NCI-H226 (cell line): Measurements from ENCODE around the gene COX11.

Source experiments
- DNase-seq: peaks from one replicate; pipeline ENCODE4 v3.0.0-alpha.2; 2015

Gene COX11, protein sequence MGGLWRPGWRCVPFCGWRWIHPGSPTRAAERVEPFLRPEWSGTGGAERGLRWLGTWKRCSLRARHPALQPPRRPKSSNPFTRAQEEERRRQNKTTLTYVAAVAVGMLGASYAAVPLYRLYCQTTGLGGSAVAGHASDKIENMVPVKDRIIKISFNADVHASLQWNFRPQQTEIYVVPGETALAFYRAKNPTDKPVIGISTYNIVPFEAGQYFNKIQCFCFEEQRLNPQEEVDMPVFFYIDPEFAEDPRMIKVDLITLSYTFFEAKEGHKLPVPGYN

GRCh38 chr17:54968262-54968987, at the start of gene COX11, which contains the start of gene STXBP4:
Gene COX11 (minus strand): TSS chr17:54968654. CDS start chr17:54968646, 8 bp downstream.
Gene STXBP4 (plus strand): TSS chr17:54968765. CDS start chr17:54986220, 17,455 bp downstream.
- peak; percentile 95 for DNase-seq

GRCh38 chr17:55005520-55005919, 37.1 kb upstream of the COX11 start:
- peak; percentile 7 for DNase-seq

DNA sequence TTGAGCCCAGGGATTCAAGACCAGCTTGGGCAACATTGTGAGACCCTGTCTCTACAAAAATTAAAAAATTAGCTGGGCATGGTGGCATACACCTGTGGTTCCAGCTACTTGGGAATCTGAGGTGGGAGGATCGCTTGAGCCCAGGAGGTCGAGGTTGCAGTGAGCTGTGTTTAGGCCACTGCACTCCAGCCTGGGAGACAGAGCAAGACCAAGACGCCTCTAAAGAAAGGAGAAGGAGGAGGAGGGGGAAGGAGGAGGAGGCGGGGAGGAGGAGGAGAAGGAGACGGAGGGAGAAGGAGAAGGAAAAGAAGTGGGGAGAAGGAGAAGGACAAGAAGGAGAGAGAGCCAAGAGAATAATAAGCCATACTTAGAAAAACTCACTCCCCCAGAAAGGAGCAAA, 36.0 kb upstream of the COX11 start:
- no peak for DNase-seq

GRCh38 chr17:55002458-55002857, 34.0 kb upstream of the COX11 start:
- no peak for DNase-seq

GRCh38 chr17:54996441-54996840, 28.0 kb upstream of the COX11 start:
- no peak for DNase-seq

DNA sequence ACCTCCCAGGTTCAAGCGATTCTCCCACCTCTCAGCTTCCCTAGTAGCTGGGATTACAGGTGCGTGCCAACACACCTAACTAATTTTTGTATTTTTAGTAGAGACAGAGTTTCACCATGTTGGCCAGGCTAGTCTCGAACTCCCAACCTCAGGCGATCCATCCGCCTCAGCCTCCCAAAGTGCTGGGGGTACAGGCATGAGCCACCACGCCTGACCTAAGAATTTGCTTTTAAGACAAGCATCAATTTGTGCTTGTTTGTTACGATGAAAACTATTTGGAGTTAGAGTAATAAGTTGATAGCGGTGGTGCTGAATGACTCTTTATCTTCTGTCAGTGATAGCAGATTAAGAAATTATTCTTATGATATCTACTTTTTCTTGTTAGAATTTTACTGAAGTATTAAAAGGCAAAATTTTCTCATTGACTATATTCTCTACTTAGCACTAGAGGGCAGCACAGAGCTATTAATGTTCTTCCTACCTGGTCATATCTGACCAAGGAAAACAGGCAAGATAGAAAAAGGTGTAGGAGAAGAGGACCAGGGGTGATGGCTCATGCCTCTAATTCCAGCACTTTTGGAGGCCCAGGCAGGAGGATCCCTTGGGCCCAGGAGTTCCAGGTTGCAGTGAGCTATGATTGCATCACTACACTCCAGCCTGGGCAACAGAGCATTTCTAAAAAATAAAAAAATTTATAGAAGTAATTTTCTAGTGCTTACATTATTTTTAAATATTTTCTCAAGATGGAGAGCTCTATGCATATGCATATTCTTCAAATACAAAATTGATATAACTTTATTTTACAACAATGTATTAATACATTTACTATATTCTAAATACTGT, 24.6 kb upstream of the COX11 start:
- peak; percentile 11 for DNase-seq

DNA sequence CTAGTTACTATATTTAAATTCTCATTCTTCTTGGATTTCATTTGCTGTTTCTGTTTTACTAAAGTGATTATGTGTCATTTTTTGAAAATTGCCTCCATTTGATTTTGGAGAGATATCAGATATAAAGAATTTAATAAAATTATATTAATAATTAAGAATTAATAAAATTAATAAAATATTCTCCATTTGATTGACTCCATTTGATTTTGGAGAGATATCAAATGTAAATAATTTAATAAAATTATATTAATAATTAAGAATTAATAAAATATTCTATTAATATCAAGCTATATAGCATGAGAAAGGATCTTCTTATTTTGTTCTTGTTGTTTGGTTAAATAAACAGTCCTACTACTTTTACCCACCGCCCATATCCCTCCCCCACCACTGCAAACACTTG, 23.1 kb upstream of the COX11 start:
- no peak for DNase-seq

DNA sequence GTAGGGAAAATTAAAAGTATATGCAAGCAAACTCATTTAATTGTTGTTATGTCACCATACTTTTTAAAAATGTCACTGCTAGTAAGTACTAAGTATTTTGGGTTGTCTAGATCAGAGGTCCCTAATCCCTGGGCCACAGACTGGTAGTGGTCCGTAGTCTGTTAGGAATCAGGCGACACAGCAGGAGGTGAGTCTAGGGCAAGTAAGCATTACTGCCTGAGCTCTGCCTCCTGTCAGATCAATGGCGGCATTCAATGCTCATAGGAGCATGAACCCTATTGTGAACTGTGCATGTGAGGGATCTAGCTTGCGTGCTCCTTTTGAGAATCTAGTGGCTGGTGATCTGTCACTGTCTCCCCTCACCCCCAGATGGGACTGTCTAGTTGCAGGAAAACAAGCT, 21.7 kb upstream of the COX11 start:
- no peak for DNase-seq

DNA sequence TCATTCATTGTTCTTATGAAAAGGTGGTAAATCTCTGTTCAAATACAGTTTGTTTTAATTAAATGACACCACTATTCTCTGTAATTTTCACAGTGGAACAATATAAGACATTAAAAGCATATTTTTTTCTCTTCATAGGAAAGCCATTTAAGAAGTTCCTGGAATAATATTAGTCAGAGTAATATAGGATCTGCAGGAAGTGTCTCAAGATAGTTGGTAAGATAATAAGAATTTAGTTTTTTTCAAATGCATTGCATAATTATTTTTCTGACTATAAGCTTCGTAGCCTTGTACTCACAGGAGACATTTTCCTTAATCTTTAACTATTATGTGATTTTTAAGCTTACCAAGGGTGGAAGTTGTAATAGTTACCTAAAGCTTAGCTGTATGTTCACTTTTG, 17.0 kb upstream of the COX11 start:
- no peak for DNase-seq

DNA sequence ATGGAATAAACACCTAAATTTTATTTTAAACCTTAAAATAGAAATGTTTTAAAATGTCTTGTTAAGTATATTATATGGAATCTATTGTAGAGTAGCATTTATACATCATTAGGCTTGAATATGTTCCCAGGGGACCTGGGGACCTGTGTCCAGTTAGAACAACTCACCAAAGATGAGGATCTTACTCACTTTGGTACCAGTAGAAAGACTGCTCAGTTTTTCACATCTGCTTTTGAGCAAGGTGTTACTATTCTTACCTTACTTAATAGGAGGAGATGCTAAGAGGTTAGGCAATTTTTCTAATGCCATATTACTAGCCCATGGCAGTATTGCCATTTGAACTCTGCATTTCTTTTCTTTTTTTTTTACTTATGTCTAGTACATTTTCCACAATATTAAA, 14.8 kb upstream of the COX11 start:
- no peak for DNase-seq

DNA sequence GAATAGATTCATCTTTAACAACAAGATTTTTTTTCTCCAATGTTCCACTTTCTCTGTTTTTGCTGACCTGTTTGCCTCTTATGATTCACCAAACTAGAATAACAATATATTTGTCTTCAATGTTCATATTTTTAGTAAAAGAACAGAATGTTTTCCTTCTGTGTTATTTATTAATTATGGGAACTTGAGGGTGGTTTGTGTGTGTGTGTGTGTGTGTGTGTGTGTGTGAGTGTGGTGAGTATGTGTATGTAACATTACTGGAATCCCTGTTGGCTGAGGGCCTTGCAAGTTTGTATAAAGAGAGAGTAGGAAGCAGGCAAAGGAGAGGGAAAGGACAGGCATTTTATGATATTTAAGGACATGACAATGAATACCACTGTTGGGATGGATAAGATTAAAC, 13.9 kb upstream of the COX11 start:
- no peak for DNase-seq

DNA sequence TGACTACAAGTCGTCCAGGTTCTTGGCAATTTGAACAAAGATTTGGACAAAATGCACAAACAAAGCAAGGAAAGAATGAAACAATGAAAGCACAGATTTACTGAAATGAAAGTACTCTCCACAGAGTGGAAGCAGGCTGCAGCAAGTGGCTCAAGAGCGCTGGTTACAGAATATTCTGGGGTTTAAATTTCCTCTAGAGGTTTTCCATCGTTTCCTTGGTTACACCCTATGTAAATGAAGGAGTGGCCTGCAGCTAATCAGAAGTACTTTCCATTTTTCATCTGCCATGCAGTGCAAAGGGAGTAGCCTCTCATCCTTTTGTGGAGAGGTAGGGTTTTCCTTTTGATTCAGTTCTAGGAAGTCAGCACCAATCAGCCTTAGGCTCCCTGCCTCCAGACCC, 11.9 kb upstream of the COX11 start:
- DNase-seq, result no peak

GRCh38 chr17:54979657-54980056, 11.2 kb upstream of the COX11 start:
- DNase-seq, result no peak

GRCh38 chr17:54977744-54978143, 9.3 kb upstream of the COX11 start:
- DNase-seq, result no peak

- no peak for DNase-seq
These were observed 7.9 kb upstream of the COX11 start for GRCh38 chr17:54976316-54976715.

DNA sequence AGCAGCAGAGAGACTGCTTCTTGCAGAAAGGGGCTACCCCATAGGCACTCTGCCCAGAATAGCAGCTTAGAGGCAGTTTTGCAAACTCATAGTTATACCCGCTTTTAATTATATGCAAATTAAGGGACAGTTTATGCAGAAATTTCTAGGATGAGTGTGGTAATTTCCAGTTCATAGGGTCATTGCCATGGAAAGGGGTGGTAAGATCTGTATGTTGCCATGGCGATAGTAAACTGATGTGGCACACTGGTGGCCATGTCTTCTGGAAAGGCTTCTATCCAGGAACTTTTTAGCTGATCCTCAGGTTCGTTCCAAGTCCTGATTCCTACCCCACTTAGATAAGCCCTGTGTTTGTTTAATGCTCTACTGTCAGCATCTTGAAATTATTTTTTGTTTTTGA, 6.3 kb upstream of the COX11 start:
- DNase-seq, result no peak

DNA sequence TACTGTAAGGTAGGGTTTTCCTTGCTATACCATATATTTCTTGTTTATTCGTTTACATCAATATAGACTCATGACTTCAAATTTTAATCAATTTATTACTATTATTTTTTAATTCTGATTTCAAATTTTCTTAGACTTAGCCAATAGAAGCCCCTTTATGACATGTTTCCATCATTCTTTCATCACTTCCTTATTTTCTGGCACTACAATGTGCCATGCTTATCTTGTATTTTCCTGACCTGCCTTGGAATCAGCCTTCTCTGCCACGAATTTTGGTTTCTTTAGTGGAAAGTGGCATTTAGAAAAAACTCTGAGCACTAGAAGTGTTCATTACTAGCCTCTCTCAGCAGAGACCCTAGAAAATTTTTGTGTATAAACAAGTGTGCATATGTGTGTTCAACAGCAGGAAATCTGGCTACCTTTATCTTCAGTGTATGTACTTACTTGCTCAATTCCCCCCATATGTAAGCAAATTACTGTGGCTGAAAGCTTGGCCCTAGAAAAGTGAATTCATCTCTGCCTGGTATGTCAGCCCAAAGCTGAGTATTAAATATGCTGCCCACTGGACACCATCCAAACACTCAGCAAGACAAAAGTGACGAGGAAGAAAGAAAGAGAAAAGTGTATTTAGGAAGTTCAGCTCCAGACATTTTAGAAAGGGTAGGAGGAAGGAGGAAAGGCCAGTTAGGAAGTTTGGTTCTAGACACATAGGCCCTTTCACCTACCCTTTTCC, 4.1 kb upstream of the COX11 start:
- DNase-seq, result no peak

DNA sequence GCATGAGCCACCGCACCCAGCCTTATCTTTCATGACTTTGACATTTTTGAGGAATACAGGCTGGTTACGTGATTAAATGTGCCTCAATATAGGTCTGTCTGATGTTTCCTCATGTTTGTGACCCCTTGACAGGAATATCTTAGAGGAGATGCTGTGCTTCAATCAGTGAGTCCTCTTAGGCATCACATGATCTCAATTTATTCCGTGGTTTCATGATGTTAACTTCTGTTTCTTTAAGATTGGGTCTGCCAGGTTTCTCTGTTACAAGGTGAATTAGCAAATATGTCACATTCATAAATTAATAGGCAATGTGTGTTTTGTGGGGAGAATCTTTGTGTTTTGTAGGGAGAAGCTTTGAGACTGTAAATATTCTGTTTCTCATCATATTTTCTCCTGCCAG, 3.4 kb upstream of the COX11 start:
- no peak for DNase-seq

DNA sequence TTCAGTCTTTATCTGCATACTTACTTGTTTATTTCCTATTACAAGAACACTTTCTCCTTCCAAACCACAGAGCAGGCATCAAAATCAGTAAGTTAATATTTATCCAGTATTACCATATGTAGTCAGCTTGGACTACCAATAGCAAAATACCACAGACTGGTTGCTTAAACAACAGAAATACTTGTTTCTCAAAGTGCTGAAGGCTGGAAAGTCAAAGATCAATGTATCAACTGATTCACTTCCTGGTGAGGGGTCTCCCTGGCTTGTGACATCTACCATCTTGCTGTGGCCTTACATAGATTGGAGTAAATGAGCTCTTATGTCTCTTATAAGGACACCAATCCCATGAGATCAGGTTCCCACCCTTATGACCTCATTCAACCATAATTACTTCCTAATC, 2.7 kb upstream of the COX11 start:
- no peak for DNase-seq

DNA sequence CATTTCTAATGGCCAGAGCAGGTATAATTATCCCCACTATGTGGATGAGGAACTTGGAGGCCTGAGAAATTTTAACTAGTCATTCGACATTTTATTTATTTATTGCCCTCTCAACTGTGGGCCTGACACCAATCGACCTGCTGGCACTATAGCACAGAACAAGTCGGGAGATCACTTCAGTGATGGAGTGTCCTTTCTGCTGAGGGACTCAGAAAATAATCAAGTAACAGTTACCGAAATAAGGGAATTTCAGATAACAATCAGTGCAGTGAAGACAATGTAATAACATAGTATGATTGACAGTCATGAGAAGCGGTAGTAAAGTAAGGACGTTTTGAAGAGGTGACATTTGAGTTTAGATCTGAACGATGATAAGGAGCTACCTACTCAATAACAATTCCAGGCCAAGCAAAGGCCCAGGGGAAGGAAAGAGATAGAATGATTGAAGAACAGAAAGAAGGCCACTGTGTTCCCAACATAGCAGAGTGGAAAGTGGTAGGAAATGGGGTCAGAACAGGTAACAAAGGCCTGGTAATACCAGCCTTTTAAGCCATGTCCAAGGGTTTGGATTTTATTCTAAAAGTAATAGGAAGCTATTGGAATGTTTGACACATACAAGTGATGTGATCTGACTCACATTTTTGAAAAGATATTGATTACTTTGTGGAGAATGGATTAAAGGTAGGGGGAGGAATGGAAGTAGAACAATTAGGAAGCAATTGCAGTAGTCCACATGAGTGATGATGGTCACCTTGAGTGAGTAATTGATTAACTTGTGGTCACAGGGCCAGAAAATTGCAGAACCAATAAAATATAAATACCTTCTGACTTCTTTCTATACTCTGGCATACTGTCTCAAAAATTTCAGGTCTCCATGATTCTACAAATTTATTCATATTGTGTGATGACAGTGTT, 1.5 kb upstream of the COX11 start:
- DNase-seq, result no peak

GRCh38 chr17:54968988-54969332, 506 bp upstream of the COX11 start:
- no peak for DNase-seq
